ENCODE measurements around the gene APMAP.

Gene APMAP

DNA sequence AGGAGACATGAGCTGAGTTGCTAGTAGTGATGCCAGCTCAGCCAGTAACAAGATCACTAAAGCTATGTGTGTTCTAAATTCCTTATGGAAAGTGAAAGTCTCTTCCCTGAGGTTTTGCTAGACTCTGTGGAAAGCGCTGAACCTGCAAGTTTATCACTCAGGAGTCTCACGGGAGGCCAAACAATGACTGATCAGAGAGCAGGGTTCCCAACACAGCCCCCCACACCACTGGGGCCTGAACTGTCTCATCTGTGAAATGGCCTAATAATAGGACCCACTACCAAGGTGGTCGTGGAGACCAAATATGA lies 45.5 kb upstream of the APMAP start:
- TF ChIP-seq FOXP2 (optimal IDR thresholded peaks at IDR 0.05; ENCODE audit: borderline replicate concordance, extremely low read depth, extremely low read length, insufficient read depth) = no peak
- TF ChIP-seq POLR2AphosphoS5 (IDR thresholded peaks at IDR 0.05; ENCODE audit: low read depth, low read length) = no peak
- TF ChIP-seq SIN3A (IDR thresholded peaks at IDR 0.05; ENCODE audit: borderline replicate concordance, insufficient read depth, low read length) = no peak
- TF ChIP-seq TAF1 (IDR thresholded peaks at IDR 0.05; ENCODE audit: borderline replicate concordance, insufficient read depth, low read length) = no peak
- TF ChIP-seq, protein P1, sequence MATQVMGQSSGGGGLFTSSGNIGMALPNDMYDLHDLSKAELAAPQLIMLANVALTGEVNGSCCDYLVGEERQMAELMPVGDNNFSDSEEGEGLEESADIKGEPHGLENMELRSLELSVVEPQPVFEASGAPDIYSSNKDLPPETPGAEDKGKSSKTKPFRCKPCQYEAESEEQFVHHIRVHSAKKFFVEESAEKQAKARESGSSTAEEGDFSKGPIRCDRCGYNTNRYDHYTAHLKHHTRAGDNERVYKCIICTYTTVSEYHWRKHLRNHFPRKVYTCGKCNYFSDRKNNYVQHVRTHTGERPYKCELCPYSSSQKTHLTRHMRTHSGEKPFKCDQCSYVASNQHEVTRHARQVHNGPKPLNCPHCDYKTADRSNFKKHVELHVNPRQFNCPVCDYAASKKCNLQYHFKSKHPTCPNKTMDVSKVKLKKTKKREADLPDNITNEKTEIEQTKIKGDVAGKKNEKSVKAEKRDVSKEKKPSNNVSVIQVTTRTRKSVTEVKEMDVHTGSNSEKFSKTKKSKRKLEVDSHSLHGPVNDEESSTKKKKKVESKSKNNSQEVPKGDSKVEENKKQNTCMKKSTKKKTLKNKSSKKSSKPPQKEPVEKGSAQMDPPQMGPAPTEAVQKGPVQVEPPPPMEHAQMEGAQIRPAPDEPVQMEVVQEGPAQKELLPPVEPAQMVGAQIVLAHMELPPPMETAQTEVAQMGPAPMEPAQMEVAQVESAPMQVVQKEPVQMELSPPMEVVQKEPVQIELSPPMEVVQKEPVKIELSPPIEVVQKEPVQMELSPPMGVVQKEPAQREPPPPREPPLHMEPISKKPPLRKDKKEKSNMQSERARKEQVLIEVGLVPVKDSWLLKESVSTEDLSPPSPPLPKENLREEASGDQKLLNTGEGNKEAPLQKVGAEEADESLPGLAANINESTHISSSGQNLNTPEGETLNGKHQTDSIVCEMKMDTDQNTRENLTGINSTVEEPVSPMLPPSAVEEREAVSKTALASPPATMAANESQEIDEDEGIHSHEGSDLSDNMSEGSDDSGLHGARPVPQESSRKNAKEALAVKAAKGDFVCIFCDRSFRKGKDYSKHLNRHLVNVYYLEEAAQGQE (IDR thresholded peaks at IDR 0.05; ENCODE audit: insufficient read depth in 1 of 2, low read depth in 2 of 2, low read length in 2 of 2) = no peak

DNA sequence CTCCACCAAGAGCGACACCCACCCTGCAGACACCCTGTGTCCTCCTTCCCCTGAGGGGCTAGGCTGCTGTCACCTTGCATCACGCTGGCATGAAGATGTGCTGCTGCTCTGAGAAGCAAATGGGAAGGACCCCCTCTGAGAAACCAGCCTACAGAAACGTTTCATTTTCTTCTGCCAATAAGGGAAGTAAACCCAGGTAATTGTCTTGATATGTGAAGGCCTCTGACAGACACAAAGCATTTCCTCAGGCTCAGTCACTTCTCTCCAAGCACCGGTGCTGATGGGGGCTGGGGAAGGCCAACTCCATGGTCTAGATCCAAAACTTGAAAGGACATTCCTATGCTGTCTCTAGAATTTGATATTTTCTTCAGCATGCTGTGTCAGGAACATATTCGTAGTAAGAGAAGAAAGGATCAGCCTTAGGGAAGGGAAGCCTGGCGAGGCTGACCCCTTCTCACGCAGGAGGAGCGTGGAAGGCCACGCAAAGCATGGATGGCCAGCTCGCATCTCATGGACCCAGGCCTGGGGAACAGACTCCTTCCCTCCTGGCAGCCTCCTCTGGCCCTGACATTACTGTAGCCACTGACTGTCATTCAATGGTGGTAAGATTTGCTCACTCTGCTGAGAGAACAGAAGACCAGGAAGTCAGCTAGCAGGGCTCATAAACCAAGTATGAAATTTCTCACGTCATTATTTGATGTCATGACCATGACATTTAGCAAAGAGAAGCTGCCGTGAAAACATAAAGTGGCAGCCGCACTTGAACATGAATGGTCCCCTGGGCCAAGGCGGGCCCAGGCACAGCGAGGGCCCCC lies 44.9 kb upstream of the APMAP start:
- TF ChIP-seq POLR2AphosphoS5 (IDR thresholded peaks at IDR 0.05; ENCODE audit: low read depth, low read length) = no peak
- TF ChIP-seq, protein P1 (IDR thresholded peaks at IDR 0.05; ENCODE audit: insufficient read depth in 1 of 2, low read depth in 2 of 2, low read length in 2 of 2) = no peak
- TF ChIP-seq FOXP2 (optimal IDR thresholded peaks at IDR 0.05; ENCODE audit: borderline replicate concordance, extremely low read depth, extremely low read length, insufficient read depth) = no peak
- TF ChIP-seq TAF1 (IDR thresholded peaks at IDR 0.05; ENCODE audit: borderline replicate concordance, insufficient read depth, low read length) = no peak
- no peak for TF ChIP-seq SIN3A (IDR thresholded peaks at IDR 0.05; ENCODE audit: borderline replicate concordance, insufficient read depth, low read length)

DNA sequence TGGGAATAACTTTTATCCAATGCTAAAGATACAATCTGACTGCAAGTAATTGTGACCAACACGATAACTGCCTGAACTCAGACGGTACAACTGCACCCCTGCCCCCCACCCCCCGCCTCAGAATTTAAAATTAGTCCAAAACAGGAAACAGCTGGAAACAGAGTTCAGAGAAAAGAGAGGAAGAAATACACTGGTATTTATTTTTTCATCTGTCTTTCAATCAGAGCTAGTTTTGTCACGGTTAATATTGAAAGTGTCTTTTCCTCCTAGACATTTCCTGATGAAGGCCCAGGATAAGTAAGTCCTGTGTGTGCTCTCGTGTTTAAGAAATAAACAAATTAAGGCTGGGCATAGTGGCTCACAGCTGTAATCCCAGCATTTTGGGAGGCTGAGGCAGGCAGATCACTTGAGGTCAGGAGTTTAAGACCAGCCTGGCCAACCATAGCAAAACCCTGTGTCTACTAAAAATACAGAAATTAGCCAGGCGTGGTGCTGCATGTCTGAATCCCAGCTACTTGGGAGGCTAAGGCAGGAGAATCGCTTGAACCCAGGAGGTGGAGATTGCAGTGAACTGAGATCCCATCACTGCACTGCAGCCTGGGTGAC lies 43.9 kb upstream of the APMAP start:
- TF ChIP-seq POLR2AphosphoS5 (IDR thresholded peaks at IDR 0.05; ENCODE audit: low read depth, low read length) = no peak

DNA sequence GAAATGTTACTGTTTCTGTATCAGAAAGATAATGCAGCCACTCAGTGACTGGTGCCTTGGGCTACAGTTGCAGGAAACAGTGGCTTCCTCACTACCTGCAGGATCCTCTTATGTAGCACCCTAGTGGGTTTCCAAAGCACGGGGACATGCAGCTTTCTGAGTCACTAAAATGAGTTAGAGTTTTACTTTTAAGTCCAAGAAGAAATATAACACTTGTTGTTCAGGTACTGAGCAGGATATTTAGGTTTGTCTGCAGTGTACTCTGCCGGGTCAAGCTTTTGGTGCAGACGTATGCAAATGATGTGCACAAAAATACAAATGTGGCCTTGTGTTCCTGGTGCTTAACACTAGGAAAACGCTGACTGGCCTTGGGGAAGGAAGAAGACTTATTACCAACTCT lies 43.4 kb upstream of the APMAP start:
- TF ChIP-seq SIN3A (IDR thresholded peaks at IDR 0.05; ENCODE audit: borderline replicate concordance, insufficient read depth, low read length) (no peak), FOXP2 (optimal IDR thresholded peaks at IDR 0.05; ENCODE audit: borderline replicate concordance, extremely low read depth, extremely low read length, insufficient read depth) (no peak), POLR2AphosphoS5 (IDR thresholded peaks at IDR 0.05; ENCODE audit: low read depth, low read length) (no peak), TAF1 (IDR thresholded peaks at IDR 0.05; ENCODE audit: borderline replicate concordance, insufficient read depth, low read length) (no peak)
- TF ChIP-seq, protein P1 (IDR thresholded peaks at IDR 0.05; ENCODE audit: insufficient read depth in 1 of 2, low read depth in 2 of 2, low read length in 2 of 2) = no peak

DNA sequence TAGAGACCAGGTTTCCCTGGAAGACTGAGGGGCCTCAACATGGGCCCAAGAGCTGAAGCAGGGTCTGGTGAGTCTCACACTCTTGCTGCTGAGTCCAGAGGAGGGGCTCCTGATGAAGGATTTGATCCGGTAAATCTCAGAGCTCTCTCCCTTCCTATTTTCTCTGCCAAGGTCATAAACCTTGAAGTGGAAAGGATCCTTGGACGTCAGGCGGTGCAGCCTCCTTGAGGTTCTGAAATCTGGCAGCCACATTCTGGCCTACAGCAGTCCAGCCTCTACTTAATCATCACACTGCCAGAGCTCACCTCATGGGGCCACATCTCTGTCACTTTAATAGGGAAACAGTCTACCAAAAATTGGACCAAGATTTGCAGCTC lies 41.4 kb upstream of the APMAP start:
- TF ChIP-seq, protein P1 (IDR thresholded peaks at IDR 0.05; ENCODE audit: insufficient read depth in 1 of 2, low read depth in 2 of 2, low read length in 2 of 2) = no peak
- TF ChIP-seq FOXP2 (optimal IDR thresholded peaks at IDR 0.05; ENCODE audit: borderline replicate concordance, extremely low read depth, extremely low read length, insufficient read depth) (no peak), POLR2AphosphoS5 (IDR thresholded peaks at IDR 0.05; ENCODE audit: low read depth, low read length) (no peak), TAF1 (IDR thresholded peaks at IDR 0.05; ENCODE audit: borderline replicate concordance, insufficient read depth, low read length) (no peak), SIN3A (IDR thresholded peaks at IDR 0.05; ENCODE audit: borderline replicate concordance, insufficient read depth, low read length) (no peak)

Data from PFSK-1 (cell line).